Caco-2 (cell line): ENCODE results near the gene ZNF2. TPM values are rescaled to one million over a fixed set of nuclear protein-coding genes. Genes with fewer than 3 reads are reported as not detected.

Experiments
- BruUV-seq: library from RNA; stranded (reverse); fragments of 400-500 nt; replicated peaks from 2 replicates; lab custom pipeline; 2021; lab: Mats Ljungman, UMichigan
- CTCF ChIA-PET: fragments of 300-600 bp; sonication (Branson Sonifier 250); formaldehyde crosslinking; loops from one replicate; lab custom pipeline; 2022; ENCODE audit warnings: antibody characterized with exemption; lab: Charles Lee
- POLR2A ChIA-PET: fragments of 300-600 bp; sonication (Branson Sonifier 250); formaldehyde crosslinking; loops from one replicate; lab custom pipeline; 2022; ENCODE audit warnings: antibody characterized with exemption; lab: Charles Lee
- DNase-seq, 2 experiments: peaks; one replicate each; pipeline versions ENCODE4 v3.0.0 to v3.0.0-alpha.2; 2020 to 2022
- H3K27me3 ChIP-seq: replicated peaks from 2 replicates; pipeline ENCODE4 v1.6.0; 2011; ENCODE audit warnings: low read length; ENCODE audit not compliant: control insufficient read depth, insufficient read depth
- H3K36me3 ChIP-seq: 2 replicates; pipeline ENCODE4 v1.5.1; 2011; ENCODE audit warnings: low read length; ENCODE audit not compliant: control insufficient read depth, insufficient read depth
- H3K4me1 ChIP-seq: fragments of 250-450 bp; sonication (Bioruptor Pico); 2 replicates; pipeline ENCODE4 v1.5.1; 2020; ENCODE audit warnings: mild to moderate bottlenecking
- H3K4me3 ChIP-seq: 2 replicates; pipeline ENCODE4 v1.5.1; 2011; ENCODE audit warnings: low read depth, mild to moderate bottlenecking, control low read depth, low read length
- H3K9me3 ChIP-seq: fragments of 250-450 bp; sonication (Bioruptor Pico); 2 replicates; pipeline ENCODE4 v1.5.1; 2020; ENCODE audit warnings: mild to moderate bottlenecking, moderate library complexity
- H3K27ac Mint-ChIP-seq: one replicate; pipeline ENCODE4 v1.8.0; 2022; ENCODE audit warnings: mixed read lengths; ENCODE audit not compliant: unreplicated experiment
- H3K27me3 Mint-ChIP-seq: one replicate; pipeline ENCODE4 v1.8.0; 2022; ENCODE audit warnings: mixed read lengths; ENCODE audit not compliant: insufficient read depth, unreplicated experiment
- H3K36me3 Mint-ChIP-seq: one replicate; pipeline ENCODE4 v1.8.0; 2022; ENCODE audit warnings: mild to moderate bottlenecking, mixed read lengths; ENCODE audit not compliant: insufficient read depth, unreplicated experiment
- H3K4me1 Mint-ChIP-seq: one replicate; pipeline ENCODE4 v1.8.0; 2022; ENCODE audit warnings: low read depth, mixed read lengths; ENCODE audit not compliant: unreplicated experiment
- H3K4me3 Mint-ChIP-seq: one replicate; pipeline ENCODE4 v1.8.0; 2022; ENCODE audit warnings: mild to moderate bottlenecking, moderate library complexity, mixed read lengths; ENCODE audit not compliant: unreplicated experiment
- H3K9me3 Mint-ChIP-seq: one replicate; pipeline ENCODE4 v1.8.0; 2022; ENCODE audit warnings: mixed read lengths; ENCODE audit not compliant: unreplicated experiment
- CTCF ChIP-seq, 2 experiments: fragments of 200-600 bp in 1 of 2; IDR thresholded peaks; 1 replicate in 1 of 2; 2 replicates in 1 of 2; pipeline versions ENCODE4 v1.5.1 to v1.8.0; 2011 to 2022; ENCODE audit warnings: antibody characterized with exemption in 1 of 2, control low read depth in 1 of 2, inconsistent platforms in 1 of 2, low read depth in 1 of 2, low read length in 1 of 2, mild to moderate bottlenecking in 1 of 2, moderate library complexity in 1 of 2; ENCODE audit not compliant: insufficient read depth in 1 of 2, severe bottlenecking in 1 of 2, unreplicated experiment in 1 of 2
- intact Hi-C: fragments of 100-400 bp; cut with micrococcal nuclease; formaldehyde crosslinking; loops from one replicate; pipeline ENCODE4 v1.10.0; 2022; ENCODE audit not compliant: unreplicated experiment
- total RNA-seq: library from RNA; stranded (reverse); gene quantifications from 2 replicates; pipeline ENCODE4 v1.2.3, GENCODE V29; 2022

Gene ZNF2
- total RNA-seq, 1 experiment from 2014 or later: 3.8 TPM

- BruUV-seq: no TSS peak
- TF ChIP-seq CTCF (IDR thresholded peaks at IDR 0.05; ENCODE audit: insufficient read depth in 1 of 2, low read depth in 1 of 2, low read length in 1 of 2, severe bottlenecking in 1 of 2, unreplicated experiment in 1 of 2): no peak
- Mint-ChIP-seq H3K9me3 (peaks cover 30% of the 10 kb centered on the region), H3K27ac (no peak overlapping the region), H3K4me1 (peaks cover 7% of the 10 kb centered on the region), H3K27me3 (no peaks in the 10 kb centered on the region), H3K4me3 (peak overlapping the region; percentile 75), H3K36me3 (peaks cover 3% of the 10 kb centered on the region)
- no peaks in the 10 kb centered on the region for H3K27me3 ChIP-seq
- POLR2A ChIA-PET: no interaction called here
- H3K9me3 ChIP-seq: no peaks in the 10 kb centered on the region; the same call in none of the 2 replicates
- H3K36me3 ChIP-seq: no peaks in the 10 kb centered on the region; the same call in 1 of the 2 replicates
- no peak for DNase-seq
- intact Hi-C loops: no loop called here
- no peaks in the 10 kb centered on the region for H3K4me1 ChIP-seq
- H3K4me3 ChIP-seq: peak overlapping the region; percentile 61
- CTCF ChIA-PET: interaction anchor here (0.6 kb wide), 1 partner anchor 8 kb away, joined by 3 read pairs; no protein-coding TSS in a partner anchor
Observed at GRCh38 chr2:95208106-95208505, 42.5 kb downstream of the ZNF2 start.

DNA sequence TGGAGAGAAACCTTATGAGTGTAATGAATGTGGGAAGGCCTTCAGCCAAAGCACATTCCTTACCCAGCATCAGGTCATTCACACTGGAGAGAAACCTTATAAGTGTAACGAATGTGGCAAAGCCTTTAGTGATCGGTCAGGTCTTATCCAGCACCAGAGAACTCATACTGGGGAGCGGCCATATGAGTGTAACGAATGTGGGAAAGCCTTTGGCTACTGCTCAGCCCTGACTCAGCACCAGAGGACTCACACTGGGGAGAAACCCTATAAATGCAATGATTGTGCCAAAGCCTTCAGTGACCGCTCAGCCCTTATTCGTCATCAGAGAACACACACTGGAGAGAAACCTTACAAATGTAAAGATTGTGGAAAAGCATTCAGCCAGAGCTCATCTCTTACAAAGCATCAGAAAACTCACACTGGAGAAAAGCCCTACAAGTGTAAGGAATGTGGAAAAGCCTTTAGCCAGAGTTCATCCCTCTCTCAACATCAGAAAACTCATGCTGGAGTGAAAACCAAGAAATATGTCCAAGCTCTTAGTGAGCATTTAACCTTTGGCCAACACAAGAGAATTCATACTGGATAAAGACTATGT is 49.5 kb downstream of the ZNF2 start:
- Histone ChIP-seq H3K4me1 (no peaks in the 10 kb centered on the region), H3K36me3 (no peaks in the 10 kb centered on the region; the same call in 1 of the 2 replicates), H3K9me3 (peaks cover 51% of the 10 kb centered on the region), H3K27me3 (no peaks in the 10 kb centered on the region), H3K4me3 (no peak overlapping the region)
- no peak for TF ChIP-seq CTCF (IDR thresholded peaks at IDR 0.05; ENCODE audit: insufficient read depth in 1 of 2, low read depth in 1 of 2, low read length in 1 of 2, severe bottlenecking in 1 of 2, unreplicated experiment in 1 of 2)
- POLR2A ChIA-PET: no interaction called here
- H3K27ac Mint-ChIP-seq: no peak overlapping the region
- CTCF ChIA-PET: no interaction called here
- peaks cover 82% of the 10 kb centered on the region for H3K9me3 Mint-ChIP-seq
- intact Hi-C loops: no loop called here
- H3K27me3 Mint-ChIP-seq: no peaks in the 10 kb centered on the region
- no peak for DNase-seq
- H3K4me1 Mint-ChIP-seq: no peaks in the 10 kb centered on the region
- no peak overlapping the region for H3K4me3 Mint-ChIP-seq
- H3K36me3 Mint-ChIP-seq: peaks cover 6% of the 10 kb centered on the region
- BruUV-seq: no TSS peak

DNA sequence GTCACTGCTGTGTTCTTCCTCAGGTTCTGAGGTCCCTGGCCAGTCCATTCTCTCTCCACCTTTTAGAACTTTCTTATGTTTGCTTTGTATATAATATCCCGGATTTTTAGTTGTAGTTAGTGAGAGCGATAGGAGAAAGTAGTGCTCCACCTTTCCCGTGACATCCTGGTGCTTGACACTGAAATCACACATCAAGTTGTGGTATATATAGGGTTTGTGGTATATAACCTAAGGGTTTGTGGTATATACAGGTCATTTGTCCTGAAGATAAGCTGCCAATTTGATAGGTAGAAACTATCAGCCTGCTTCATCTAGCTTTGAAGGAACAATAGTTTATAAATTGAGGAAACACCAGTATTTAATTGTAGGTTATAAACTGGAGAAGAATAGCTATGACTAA is 54.8 kb downstream of the ZNF2 start:
- H3K4me3 ChIP-seq: no peak overlapping the region
- CTCF ChIA-PET: no interaction called here
- no TSS peak for BruUV-seq
- H3K9me3 Mint-ChIP-seq: peaks cover 56% of the 10 kb centered on the region
- H3K27ac Mint-ChIP-seq: no peak overlapping the region
- DNase-seq: no peak
- no peaks in the 10 kb centered on the region for H3K36me3 Mint-ChIP-seq
- H3K36me3 ChIP-seq: no peaks in the 10 kb centered on the region
- no peaks in the 10 kb centered on the region for H3K4me1 Mint-ChIP-seq
- peaks cover 40% of the 10 kb centered on the region for H3K9me3 ChIP-seq
- no peaks in the 10 kb centered on the region for H3K27me3 Mint-ChIP-seq
- intact Hi-C loops: no loop called here
- POLR2A ChIA-PET: no interaction called here
- no peaks in the 10 kb centered on the region for H3K4me1 ChIP-seq
- no peak overlapping the region for H3K4me3 Mint-ChIP-seq
- TF ChIP-seq CTCF (IDR thresholded peaks at IDR 0.05; ENCODE audit: insufficient read depth in 1 of 2, low read depth in 1 of 2, low read length in 1 of 2, severe bottlenecking in 1 of 2, unreplicated experiment in 1 of 2): no peak
- H3K27me3 ChIP-seq: no peaks in the 10 kb centered on the region
